Hematopoietic multipotent progenitor cell treated with erythropoietin and hydrocortisone succinate and interleukin-3 and kit ligand, for 6 days (in vitro differentiated cells): ENCODE measurements around the gene FFAR2.
"Not testable (repeated sequence)": the region's sequence is repeated elsewhere in the genome, so short reads cannot be mapped to it uniquely, and the experiment has no call there.

Source experiments
- DNase-seq: peaks from one replicate; pipeline ENCODE4 v3.0.0-alpha.2; 2015

The FFAR2 gene

DNA sequence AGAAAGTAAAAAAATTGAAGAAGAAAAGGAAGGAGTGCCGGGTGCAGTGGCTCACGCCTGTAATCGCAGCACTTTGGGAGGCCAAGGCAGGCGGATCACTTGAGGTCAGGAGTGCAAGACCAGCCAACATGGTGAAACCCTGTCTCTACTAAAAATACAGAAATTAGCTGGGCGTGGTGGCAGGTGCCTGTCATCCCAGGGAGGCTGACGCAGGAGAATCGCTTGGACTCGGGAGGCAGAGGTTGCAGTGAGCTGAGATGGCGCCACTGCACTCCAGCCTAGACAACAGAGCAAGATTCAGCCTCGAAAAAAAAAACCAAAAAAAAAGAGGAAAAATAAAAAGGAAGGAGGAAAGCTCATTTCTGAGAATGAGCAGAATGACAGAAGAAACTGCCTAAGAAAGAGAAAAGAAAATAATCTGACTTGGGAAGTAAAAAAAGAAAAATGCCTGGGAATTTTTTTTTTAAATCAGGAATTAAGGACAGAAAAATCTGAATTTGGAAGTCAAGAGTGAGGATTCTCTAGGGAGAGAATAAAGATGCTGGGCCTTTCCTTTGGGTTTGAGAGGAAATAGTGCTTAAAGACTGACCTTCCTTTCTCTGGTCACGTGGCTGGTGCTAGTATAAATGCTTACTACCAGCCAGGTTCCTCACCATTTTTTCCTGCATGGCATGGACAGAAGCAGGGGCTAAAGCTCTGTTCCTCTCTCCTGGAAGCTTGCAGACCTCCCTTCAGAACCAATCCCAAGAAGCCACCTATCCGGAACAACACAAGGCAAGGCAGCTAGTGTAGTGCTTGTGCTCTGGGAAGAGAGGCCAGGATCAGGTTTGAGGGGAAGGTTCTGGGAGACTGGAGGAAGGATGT is at the start of gene FFAR2:
Gene FFAR2, plus strand, starts transcription at position 652 of the 864 bp plus-strand sequence. CDS start 1,458 bp downstream, outside the sequence.
- no peak for DNase-seq

DNA sequence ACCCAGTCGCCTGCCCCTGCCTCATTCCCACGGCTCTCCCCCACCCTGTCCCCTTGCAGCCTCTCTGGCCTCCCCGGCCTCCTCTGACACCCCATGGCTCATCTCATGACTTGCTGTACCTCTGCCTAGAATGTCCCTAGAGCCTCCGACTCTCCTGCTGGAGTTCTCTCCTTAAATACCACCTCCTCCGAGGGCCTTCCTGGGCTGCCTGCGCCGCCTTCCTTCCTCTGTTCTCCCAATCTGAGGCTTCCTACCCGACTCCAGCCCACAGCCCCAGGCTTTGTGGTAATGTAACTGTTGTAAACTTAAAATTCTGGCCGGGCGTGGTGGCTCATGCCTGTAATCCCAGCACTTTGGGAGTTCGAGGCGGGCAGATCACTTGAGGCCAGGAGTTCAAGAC is 49.5 kb upstream of the FFAR2 start:
- no peak for DNase-seq

DNA sequence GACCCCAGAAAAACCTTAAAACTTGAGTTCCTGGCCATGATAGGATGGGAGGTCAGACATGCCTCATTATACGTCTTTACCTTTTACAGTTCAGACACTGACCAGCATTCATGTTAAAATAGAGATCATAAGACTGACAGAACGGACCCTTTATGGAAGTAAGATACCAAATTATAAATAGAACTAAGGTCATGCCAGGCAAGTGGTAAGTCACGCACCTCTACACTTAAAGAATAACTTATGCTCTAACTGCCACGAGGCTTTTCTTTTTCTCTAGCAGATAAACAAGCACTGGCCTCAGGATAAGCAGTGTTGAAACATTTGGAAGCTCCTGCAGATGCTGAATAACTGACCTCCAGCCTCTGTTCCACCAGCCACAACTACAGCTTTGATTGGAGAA is 48.8 kb upstream of the FFAR2 start:
- no peak for DNase-seq

DNA sequence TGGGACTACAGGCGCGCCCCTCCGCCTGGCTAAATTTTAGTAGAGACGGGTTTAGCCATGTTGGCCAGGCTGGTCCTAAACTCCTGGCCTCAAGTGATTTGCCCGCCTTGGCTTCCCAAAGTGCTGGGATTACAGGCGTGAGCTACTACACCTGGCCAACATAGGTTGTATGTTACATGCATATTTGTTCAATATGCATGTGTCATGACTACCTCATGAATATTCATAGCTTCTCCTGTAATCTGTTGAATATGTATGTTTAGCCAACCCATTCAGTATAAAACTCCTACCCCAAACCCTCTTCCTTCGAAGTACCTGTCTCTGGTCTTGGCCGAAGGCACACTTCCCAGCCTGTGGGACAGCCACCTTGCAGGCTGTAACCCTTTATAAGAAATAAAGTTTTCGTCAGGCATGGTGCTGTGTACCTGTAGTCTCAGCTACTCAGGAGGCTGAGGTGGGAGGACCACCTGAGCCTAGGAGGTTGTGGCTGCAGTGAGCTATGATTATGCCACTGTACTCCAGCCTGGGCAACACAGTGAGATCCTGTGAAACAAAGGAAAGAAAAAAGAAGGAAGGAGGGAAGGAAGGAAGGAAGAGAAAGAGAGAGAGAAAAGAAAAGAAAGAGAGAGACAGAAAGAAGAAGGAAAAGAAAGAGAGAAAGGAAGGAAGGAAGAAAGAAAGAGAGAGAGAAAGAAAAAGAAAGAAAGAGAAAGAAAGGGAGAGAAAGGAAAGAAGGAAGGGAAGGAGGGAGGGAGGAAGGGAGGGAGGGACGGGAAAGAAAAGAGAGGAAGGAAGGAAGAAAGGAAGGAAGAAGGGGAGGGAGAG is 47.9 kb upstream of the FFAR2 start:
- no peak for DNase-seq

DNA sequence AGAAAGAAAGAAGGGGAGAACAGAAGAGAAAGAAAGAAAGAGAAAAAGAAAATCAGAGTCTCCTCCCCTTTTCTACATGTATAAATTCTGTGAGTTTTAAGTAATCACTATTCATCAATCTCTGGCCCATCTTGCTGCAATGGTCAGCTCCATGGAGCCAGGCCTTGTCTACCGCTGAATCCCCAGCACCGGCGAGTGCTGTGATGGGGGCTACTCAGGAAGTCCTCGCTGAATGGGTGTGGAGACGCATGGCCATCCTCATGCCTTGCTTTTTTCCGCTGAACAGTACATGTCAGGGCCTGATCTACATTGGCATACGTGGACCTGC is 47.3 kb upstream of the FFAR2 start:
- no peak for DNase-seq

DNA sequence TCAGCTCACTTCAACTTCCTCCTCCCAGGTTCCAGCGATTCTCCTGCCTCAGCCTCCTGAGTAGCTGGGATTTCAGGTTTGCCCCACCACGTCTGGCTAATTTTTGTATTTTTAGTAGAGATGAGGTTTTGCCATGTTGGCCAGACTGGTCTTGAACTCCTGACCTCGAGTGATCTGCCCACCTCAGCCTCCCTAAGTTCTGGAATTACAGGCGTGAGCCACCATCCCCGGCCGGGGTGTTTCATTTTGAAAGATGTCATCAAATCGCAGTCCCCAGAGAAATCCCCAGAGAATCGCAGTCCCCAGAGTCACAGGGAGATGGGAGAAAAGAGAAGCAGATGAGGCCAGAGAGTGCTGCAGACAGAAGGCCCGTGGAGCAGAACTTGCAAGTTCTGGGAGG is 46.6 kb upstream of the FFAR2 start:
- not testable (repeated sequence) for DNase-seq

DNA sequence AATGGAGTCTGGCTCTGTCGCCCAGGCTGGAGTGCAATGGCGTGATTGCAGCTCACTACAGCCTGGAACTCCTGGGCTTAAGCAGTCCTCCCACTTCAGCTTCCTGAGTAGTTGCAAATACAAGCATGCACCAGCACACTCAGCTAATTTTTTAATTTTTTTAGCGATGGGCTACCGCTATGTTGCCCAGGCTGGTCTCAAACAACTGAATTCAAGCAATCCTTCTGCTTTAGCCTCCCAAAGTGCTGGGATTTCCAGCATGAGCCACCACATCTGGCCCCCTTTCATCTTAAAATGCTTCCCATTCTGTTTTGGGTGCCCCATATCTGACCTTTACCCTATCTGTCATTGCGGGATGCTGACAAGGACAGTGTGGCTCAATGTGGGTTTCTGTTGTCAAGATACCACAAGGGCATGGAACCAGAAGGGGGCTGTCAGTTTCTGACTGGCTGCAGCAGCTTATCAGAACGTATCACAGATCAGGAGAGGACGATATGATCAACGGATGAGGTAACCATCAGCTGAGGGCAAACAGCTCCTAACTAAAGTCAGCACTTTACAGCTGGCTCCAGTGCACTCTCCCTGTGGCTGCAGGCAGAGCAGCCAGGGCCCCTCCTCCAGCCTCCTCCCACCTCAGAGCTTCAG is 44.8 kb upstream of the FFAR2 start:
- DNase-seq, result peak; percentile 82

DNA sequence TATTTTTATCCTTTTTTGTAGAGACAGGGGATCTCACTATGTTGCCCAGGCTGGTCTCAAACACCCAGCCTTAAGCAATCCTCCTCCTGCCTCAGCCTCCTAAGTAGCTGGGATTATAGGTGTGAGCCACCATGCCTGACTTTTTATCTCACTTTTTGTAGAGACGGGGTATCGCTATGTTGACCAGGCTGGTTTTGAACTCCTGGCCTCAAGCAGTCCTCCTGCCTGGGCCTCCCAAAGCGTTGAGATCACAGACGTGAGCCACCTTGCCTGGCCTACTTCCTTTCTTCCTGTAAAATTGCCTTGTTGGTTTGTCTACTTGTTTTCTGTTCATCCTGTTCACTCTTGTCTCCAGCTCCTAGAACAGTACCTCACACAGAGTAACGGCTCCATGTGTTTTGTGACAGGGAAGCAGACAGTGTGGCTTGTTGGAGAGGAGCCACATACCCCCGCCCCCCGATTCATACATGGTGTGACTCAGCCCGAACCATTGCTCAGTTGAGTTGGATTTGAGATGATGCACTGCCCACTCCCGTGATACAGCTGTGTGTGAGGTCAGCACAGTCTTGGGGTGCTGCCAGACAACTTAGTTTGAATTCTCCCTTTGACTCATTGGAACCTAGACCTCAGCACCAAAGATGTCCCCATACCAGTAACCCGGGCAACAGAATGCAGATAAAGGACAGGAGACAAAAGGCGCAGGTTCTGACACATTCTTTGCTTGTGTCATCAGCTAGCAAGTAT is 43.0 kb upstream of the FFAR2 start:
- no peak for DNase-seq

DNA sequence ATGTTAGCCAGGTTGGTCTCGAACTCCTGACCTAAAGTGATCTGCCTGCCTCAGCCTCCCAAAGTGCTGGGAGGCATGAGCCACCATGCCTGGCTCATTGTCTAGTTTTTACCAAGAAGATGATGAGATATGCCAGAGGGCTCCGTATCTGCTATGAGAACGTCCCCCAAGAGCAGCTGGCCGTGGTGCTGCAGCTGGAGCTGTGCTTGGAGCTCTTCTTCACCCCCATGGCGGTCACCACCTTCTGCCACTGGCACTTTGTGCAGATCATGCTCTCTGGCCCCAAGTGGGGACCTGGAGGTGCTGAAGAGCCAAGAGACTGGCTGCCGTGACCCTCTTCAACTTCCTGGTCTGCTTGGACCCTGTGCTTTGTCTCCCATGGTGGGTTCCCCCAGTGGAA is 40.4 kb upstream of the FFAR2 start:
- DNase-seq, result no peak

DNA sequence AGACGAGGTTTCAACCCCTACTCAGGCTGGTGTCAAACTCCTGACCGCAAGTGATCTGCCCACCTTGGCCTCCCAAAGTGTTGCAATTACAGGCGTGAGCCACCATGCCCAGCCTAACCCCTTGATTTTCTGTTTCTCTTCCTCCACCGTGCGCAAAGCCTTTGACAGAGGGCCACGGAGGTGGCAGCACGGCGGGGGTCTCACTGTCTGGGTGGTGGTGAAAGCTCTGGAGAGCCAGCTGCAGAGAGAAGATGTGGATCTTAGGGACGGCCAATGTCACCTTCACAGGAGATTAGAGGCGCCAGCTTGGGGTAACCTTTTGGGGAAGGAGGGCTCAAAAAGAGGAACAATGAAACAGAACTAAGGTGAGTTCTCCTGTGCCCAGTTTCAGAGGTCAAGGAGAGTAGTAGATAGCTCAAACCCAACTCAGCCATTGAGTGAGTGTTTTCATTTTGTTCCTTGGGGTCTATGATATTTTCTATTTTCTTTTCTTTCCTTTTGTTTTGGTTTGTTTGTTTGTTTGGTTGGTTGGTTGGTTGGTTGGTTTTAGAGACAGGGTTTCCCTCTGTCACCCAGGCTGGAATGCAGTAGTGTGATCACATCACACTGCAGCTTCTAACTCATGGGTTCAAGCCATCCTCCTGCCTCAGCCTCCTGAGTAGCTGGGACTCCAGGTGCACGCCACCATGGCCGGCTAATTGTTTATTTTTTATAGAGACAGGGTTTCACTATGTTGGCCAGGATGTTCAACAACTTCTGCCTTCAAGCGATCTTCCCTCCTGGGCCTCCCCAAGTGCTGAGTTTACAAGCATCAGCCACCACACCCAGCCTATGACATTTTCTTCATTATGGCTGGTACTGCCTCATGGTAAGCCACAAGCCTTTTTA is 39.5 kb upstream of the FFAR2 start:
- no peak for DNase-seq

DNA sequence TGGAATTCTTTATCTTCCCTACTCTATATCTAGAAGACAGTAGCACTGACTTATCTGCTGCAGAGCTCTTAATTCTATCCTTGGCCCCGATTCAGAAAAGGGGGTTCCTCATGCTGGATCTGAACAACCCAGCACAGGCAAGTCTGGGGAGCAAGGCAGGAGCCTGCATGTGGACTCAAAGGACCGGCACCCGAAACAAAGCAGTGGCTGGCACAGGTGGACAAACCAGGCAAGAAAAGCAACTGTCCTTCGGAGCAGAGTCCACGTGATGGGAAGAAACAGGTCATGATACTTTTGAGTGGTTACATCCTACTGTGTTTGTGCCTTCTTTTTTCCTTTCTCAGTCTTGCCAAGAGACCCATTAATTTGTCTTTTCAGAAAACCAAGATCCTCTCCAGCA is 38.9 kb upstream of the FFAR2 start:
- peak; percentile 16 for DNase-seq

DNA sequence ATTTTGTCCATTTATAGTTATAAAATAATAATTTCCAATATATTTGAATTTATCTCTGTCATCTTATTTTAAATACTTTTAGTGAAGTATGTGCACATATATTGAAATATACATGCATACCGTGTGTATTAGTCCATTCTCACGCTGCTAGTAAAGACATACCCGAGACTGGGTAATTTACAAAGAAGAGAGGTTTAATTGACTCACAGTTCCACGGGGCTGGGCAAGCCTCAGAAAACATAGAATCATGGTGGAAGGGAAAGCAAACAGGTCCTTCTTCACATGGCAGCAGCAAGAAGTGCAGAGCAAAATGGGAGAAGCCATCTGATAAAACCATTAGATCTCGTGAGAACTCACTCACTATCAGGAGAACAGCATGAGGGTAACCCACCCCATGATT is 37.6 kb upstream of the FFAR2 start:
- DNase-seq, result no peak

DNA sequence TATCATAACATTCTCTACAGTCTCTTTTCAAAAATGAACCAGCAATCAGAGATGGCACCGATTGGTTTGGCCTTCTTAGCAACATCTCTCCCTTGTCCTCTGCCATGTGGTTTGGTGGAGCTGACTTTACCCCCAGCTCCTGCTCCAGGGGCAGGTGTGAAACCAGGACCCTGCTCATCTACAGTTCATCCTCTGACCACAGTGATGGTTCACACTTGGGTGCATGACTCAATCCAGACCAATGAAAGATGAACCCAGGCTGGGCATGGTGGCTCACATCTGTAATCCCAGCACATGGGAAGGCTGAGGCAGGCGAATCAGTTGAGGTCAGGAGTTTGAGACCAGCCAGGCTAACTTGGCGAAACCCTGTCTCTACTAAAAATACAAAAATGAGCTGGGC is 33.6 kb upstream of the FFAR2 start:
- no peak for DNase-seq

DNA sequence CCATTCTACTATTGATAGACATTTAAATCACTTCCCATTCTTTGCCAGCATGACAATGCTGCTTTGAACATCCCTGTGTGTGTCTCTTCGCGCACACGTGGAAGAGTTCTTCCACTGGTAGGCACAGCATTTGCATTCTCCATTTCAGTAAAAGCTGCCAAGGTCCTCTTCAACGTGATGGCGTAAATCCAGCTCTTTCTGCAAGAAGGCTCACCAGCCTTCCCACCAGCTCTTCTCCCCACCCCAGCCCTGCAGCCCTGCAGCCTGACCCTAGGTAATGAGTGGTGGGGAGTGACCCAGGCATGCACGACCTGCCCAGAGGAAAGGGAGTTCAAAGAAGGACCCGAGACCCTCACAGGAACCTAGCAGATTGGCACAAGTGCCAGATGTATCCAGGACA is 31.7 kb upstream of the FFAR2 start:
- DNase-seq, result no peak

DNA sequence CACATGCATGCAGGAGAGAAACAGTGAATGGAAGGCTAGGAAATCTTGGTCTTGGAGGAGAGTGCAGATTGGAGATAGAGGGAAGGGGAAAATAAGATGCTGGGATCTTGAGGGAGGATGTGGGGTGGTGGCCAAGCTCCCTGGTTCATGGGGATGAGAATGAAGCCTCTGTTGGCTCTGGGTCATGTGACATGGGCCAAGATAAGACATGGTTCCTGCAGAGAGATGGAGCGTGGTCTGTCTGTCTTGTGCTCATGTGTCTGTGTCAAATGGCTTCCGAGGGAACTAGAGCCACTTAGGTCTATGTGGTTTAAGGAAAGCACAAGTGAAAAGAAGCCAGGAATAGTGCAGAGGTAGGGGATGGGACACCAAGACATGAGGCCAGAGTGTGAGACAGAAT is 30.8 kb upstream of the FFAR2 start:
- no peak for DNase-seq

DNA sequence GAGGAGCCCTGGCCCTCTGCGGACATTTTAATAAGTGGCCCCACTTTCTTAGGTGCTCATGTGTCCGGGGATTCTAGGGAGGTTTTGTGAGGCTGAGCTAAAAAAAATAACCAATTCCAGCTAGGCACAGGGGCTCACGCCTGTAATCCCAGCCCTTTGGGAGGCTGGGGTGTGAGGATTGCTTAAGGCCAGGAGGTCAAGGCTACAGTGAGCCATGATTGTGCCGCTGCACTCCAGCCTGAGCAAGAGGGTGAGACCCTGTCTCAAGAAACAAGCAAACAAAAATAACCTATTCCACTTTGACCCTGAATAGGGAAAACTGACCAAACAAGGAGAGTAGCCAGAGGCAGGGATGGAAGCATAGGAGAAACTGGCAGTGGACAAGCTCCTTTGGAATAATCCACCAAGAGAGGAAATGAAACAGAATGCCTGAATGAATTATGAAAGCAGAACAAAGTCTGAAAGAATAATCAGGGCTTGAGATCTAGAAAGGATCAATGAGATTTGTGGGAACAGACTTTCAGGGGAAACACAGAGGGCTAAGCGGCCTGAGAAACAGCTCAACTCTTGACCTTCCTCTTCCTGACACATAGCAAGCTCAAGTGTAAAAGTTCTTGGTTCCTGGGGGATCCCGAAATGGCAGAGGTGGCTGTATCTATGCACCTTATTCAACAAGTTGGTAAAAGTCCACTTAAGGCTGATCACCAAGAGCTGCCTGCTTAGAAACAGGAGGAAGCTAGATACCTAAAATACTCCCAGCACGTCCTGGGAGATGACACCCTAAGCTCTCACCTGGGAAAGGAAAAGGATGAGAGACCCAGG is 30.1 kb upstream of the FFAR2 start:
- no peak for DNase-seq

DNA sequence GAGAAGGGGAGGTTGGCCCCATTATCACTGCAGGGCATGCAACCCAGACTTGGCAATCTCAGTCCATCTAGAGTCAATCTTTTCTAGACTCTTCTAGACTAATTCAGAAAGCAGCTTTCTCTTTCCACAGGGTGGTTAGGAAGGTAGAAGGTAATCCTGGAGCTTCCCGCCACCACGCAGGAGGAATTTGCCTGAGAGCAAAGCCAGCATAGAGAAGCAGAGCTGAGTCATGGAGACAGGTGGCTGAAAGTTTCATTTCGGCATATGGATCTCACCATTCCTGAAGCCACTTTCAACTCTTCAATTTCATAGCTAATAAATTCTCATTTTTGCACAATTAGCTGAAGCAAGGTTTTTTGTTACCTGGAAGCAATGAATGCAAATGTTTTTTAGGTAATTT is 29.0 kb upstream of the FFAR2 start:
- no peak for DNase-seq

DNA sequence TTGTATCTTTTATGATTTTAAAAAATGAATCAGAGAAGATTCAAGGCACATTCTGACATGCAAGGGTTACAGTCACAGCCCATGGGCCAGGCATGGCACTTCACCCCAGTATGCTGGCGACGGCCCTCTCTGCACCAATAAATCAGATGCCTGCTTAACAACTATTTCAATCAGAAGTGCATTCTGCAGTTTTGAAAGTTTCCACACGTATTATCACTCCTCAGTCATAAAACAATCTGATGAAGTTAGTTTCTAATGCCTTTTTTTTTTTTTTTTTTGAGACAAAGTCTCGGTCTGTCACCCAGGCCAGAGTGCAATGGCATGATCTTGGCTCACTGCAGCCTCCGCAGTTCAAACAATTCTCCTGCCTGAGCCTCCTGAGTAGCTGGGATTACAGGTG is 28.3 kb upstream of the FFAR2 start:
- no peak for DNase-seq

DNA sequence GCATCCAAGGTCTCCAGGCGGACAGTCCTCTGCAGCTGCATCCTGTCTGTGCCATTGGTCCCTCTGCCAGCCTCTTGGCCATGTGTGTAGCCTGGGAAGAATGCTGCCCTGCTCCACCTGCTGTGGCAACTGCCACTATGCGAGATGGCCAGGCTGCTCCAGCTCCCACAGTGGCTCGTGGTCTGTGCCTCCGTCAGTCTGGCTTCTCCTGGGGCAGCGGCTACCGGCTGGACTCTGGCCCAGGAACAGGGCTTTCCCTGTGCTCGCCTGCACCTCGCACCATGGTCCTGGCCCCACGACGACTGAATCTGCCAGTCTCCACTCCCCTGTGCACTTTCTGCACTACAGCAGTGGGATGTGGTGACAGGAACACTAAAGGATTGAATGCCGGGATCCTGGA is 26.7 kb upstream of the FFAR2 start:
- DNase-seq, result no peak

DNA sequence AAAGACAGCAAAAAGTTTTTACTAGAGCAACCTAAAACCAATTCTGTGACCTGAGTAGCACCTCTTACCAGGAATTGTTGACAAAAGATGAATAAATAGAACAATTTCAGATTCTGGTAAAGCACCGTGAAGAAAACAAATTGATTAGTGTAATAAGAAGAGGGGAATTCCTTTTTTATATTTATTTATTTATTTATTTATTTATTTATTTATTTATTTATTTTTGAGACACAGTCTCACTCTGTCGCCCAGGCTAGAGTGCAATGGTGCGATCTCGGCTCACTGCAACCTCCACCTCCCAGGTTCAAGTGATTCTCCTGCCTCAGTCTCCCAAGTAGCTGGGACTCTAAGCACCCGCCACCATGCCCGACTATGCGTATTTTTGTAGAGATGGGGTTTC is 24.7 kb upstream of the FFAR2 start:
- not testable (repeated sequence) for DNase-seq

DNA sequence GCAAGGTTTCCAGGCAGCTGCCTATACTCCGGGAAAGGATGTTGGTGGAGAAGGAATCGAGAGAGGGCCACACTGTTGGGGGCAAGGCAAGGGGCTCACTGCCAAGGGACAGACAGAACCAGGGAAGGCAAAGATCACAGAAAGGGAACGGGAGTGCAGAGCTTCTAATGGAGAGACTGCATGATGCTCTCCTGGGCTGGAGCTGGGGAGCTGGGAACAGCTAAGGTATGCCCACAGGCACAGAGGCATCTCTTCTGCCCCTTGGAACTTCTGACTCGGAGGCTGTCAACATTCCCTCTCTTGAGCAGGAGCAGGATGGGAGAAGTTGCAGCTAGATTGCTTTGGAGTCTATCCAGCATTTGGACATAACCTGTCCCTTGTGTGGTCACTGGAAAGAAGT is 22.4 kb upstream of the FFAR2 start:
- DNase-seq, result no peak
